ENCODE data around the gene SPNS1. TPM values are rescaled to one million over a fixed set of nuclear protein-coding genes. Genes with fewer than 3 reads are reported as not detected.
A peak's percentile ranks its signal among the peaks of the same experiment; 100 is the strongest.
"Not testable (repeated sequence)": the region's sequence is repeated elsewhere in the genome, so short reads cannot be mapped to it uniquely, and the experiment has no call there.

SPNS1 gene
- total RNA-seq, 6 experiments from 2014 or later = 36.9 to 43.0 (median 39.9) TPM

- H3K9me3 Mint-ChIP-seq = no peaks in the 10 kb centered on the region
- peak; percentile 42 for DNase-seq
- peak overlapping the region; percentile 2; the same call in 1 of the 2 replicates for H3K4me3 Mint-ChIP-seq
- H3K4me1 Mint-ChIP-seq (ENCODE audit: low read depth) = peaks cover 9% of the 10 kb centered on the region; the same call in 1 of the 2 replicates
- peaks cover 3% of the 10 kb centered on the region; the same call in 1 of the 2 replicates for H3K36me3 Mint-ChIP-seq (ENCODE audit: low read depth)
- TF ChIP-seq CTCF (IDR thresholded peaks at IDR 0.05) = no peak
- peaks cover 14% of the 10 kb centered on the region for H3K27me3 Mint-ChIP-seq (ENCODE audit: insufficient read depth)
- H3K27ac Mint-ChIP-seq = no peak overlapping the region
These were observed 38.4 kb upstream of the SPNS1 start for GRCh38 chr16:28935924-28936783.

- H3K4me1 Mint-ChIP-seq (ENCODE audit: low read depth) = peaks cover 9% of the 10 kb centered on the region; the same call in 1 of the 2 replicates
- no peak for TF ChIP-seq CTCF (IDR thresholded peaks at IDR 0.05)
- peaks cover 3% of the 10 kb centered on the region; the same call in 1 of the 2 replicates for H3K36me3 Mint-ChIP-seq (ENCODE audit: low read depth)
- no peaks in the 10 kb centered on the region for H3K9me3 Mint-ChIP-seq
- DNase-seq = no peak
- H3K27me3 Mint-ChIP-seq (ENCODE audit: insufficient read depth) = peaks cover 14% of the 10 kb centered on the region
- H3K4me3 Mint-ChIP-seq = no peak overlapping the region
- no peak overlapping the region for H3K27ac Mint-ChIP-seq
These were observed 37.8 kb upstream of the SPNS1 start for GRCh38 chr16:28936784-28937155.

GRCh38 chr16:28937222-28937876 is 37.2 kb upstream of the SPNS1 start:
- no peak for DNase-seq
- Mint-ChIP-seq H3K4me3 (no peak overlapping the region), H3K27me3 (ENCODE audit: insufficient read depth) (peaks cover 14% of the 10 kb centered on the region), H3K36me3 (ENCODE audit: low read depth) (peaks cover 3% of the 10 kb centered on the region; the same call in 1 of the 2 replicates), H3K27ac (no peak overlapping the region), H3K4me1 (ENCODE audit: low read depth) (peaks cover 9% of the 10 kb centered on the region; the same call in 1 of the 2 replicates), H3K9me3 (no peaks in the 10 kb centered on the region)
- TF ChIP-seq CTCF (IDR thresholded peaks at IDR 0.05) = peak; percentile 21; the same call in 1 of the 2 replicates

- no peak overlapping the region for H3K27ac Mint-ChIP-seq
- no peak for TF ChIP-seq CTCF (IDR thresholded peaks at IDR 0.05)
- no peak for DNase-seq
- peaks cover 9% of the 10 kb centered on the region; the same call in 1 of the 2 replicates for H3K4me1 Mint-ChIP-seq (ENCODE audit: low read depth)
- peaks cover 3% of the 10 kb centered on the region; the same call in 1 of the 2 replicates for H3K36me3 Mint-ChIP-seq (ENCODE audit: low read depth)
- H3K27me3 Mint-ChIP-seq (ENCODE audit: insufficient read depth) = peaks cover 11% of the 10 kb centered on the region
- no peak overlapping the region for H3K4me3 Mint-ChIP-seq
- no peaks in the 10 kb centered on the region for H3K9me3 Mint-ChIP-seq
These were observed 35.9 kb upstream of the SPNS1 start for GRCh38 chr16:28938721-28939120.

- not testable (repeated sequence) for DNase-seq; H3K36me3 Mint-ChIP-seq (ENCODE audit: low read depth); H3K4me3 Mint-ChIP-seq; H3K9me3 Mint-ChIP-seq; H3K4me1 Mint-ChIP-seq (ENCODE audit: low read depth); H3K27me3 Mint-ChIP-seq (ENCODE audit: insufficient read depth); H3K27ac Mint-ChIP-seq
These were observed 34.8 kb upstream of the SPNS1 start for GRCh38 chr16:28939825-28940224.

- H3K4me3 Mint-ChIP-seq = no peak overlapping the region
- peaks cover 18% of the 10 kb centered on the region for H3K4me1 Mint-ChIP-seq (ENCODE audit: low read depth)
- no peaks in the 10 kb centered on the region for H3K9me3 Mint-ChIP-seq
- peaks cover 7% of the 10 kb centered on the region for H3K27me3 Mint-ChIP-seq (ENCODE audit: insufficient read depth)
- DNase-seq = no peak
- H3K36me3 Mint-ChIP-seq (ENCODE audit: low read depth) = no peaks in the 10 kb centered on the region
- TF ChIP-seq CTCF (IDR thresholded peaks at IDR 0.05) = no peak
- no peak overlapping the region for H3K27ac Mint-ChIP-seq
These were observed 31.3 kb upstream of the SPNS1 start for GRCh38 chr16:28943281-28943680.

Data from HFFc6 (cell line).